ENCODE results near the gene ZNF804A. TPM values are rescaled to one million over a fixed set of nuclear protein-coding genes. Genes with fewer than 3 reads are reported as not detected.

ZNF804A gene
- total RNA-seq, 4 donors from 2014 or later = 0.19 TPM; not detected in 3

- intact Hi-C loops (cut with DNase I) = no loop called here
- Histone ChIP-seq H3K36me3 (no peaks in the 10 kb centered on the region), H3K27ac (no peak overlapping the region), H3K9me3 (no peaks in the 10 kb centered on the region), H3K27me3 (no peaks in the 10 kb centered on the region), H3K4me1 (no peaks in the 10 kb centered on the region), H3K4me3 (no peak overlapping the region)
- TF ChIP-seq CTCF (IDR thresholded peaks at IDR 0.05) (no peak), POLR2A (IDR thresholded peaks at IDR 0.05) (no peak)
- no peak for DNase-seq
Observed at GRCh38 chr2:184644685-184645084, 46.4 kb downstream of the ZNF804A start.

DNA sequence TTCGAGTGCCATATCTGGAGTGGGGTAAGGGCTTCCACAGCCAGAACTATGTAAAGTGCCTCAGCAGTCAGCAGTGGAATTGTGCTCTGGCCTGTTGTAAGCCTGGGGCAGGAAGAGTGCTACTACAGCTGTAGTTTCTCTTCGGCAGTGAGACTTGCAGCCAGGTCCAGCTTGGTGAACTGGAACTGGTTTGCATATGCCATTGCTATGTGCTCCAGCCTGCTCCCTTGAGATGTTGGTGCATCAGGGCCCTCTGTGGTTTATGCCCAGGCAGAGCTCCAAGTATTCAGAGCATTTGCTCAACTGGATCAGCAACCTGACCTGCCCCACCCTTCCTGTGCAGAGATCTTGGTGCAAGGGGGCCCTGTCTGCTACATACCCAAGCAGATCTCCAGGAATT, 47.8 kb downstream of the ZNF804A start:
- no peak for DNase-seq
- TF ChIP-seq POLR2A (IDR thresholded peaks at IDR 0.05) (no peak), CTCF (IDR thresholded peaks at IDR 0.05) (no peak)
- no peak overlapping the region for H3K27ac ChIP-seq
- H3K4me1 ChIP-seq = no peaks in the 10 kb centered on the region
- H3K9me3 ChIP-seq = no peaks in the 10 kb centered on the region
- WGBS, 2 donors = 49 to 50% methylated on average over 1 to 2 of the region's 2 CpGs
- H3K4me3 ChIP-seq = no peak overlapping the region
- no peaks in the 10 kb centered on the region for H3K27me3 ChIP-seq
- no peaks in the 10 kb centered on the region for H3K36me3 ChIP-seq
- intact Hi-C loops (cut with DNase I) = no loop called here

- H3K27ac ChIP-seq = no peak overlapping the region
- no peaks in the 10 kb centered on the region for H3K36me3 ChIP-seq
- H3K9me3 ChIP-seq = no peaks in the 10 kb centered on the region
- 39 to 89% methylated on average over 2 to 4 of the region's 4 CpGs for WGBS, 2 donors
- TF ChIP-seq CTCF (IDR thresholded peaks at IDR 0.05) = no peak
- no peak for TF ChIP-seq POLR2A (IDR thresholded peaks at IDR 0.05)
- H3K4me3 ChIP-seq = no peak overlapping the region
- DNase-seq = no peak
- no peaks in the 10 kb centered on the region for H3K4me1 ChIP-seq
- H3K27me3 ChIP-seq = no peaks in the 10 kb centered on the region
- intact Hi-C loops (cut with DNase I) = no loop called here
Observed at GRCh38 chr2:184646593-184646992, 48.3 kb downstream of the ZNF804A start.

DNA sequence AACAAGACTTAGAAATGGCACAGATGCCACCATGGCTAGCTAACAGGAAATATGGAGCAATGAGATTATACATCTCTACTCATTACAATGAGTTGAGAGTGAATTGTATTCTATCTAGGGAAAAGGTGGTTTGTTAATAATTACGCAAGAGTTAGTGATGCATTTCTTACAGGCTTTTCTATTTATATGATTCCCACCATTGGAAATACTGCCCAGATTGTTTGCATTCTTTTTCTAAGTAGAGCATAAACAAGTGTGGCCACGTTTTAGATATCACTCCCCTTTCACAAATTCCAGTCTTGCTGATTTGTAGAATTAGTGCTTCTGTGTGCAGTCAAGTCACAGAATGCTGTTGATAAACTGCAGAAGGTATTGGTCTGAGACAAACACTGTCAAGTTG, 56.6 kb downstream of the ZNF804A start:
- no peak for DNase-seq
- no peak overlapping the region for H3K4me3 ChIP-seq
- intact Hi-C loops (cut with DNase I) = no loop called here
- H3K36me3 ChIP-seq = no peaks in the 10 kb centered on the region
- no peaks in the 10 kb centered on the region for H3K9me3 ChIP-seq
- TF ChIP-seq CTCF (IDR thresholded peaks at IDR 0.05) (no peak), POLR2A (IDR thresholded peaks at IDR 0.05) (no peak)
- no peak overlapping the region for H3K27ac ChIP-seq
- 45 to 57% methylated on average over 2 of the region's 2 CpGs for WGBS, 2 donors
- no peaks in the 10 kb centered on the region for H3K27me3 ChIP-seq
- no peaks in the 10 kb centered on the region for H3K4me1 ChIP-seq

GRCh38 chr2:184677171-184677570, 78.8 kb downstream of the ZNF804A start:
- H3K27ac ChIP-seq = no peak overlapping the region
- intact Hi-C loops (cut with DNase I) = no loop called here
- WGBS, 2 donors = 58 to 79% methylated on average over 2 of the region's 2 CpGs
- no peaks in the 10 kb centered on the region for H3K27me3 ChIP-seq
- no peaks in the 10 kb centered on the region for H3K4me1 ChIP-seq
- DNase-seq = no peak
- TF ChIP-seq CTCF (IDR thresholded peaks at IDR 0.05) (no peak), POLR2A (IDR thresholded peaks at IDR 0.05) (no peak)
- H3K4me3 ChIP-seq = no peak overlapping the region
- H3K9me3 ChIP-seq = no peaks in the 10 kb centered on the region
- no peaks in the 10 kb centered on the region for H3K36me3 ChIP-seq

Measured in esophagus squamous epithelium (tissue), 5 donors.